NOMO-1 treated with dmso at 0.1 percent for 144 hours (cell line): ENCODE results near the gene FGA.

Source experiments
- DNase-seq: peaks from one replicate; lab custom pipeline; 2025; ENCODE audit not compliant: unreplicated experiment; lab: John Stamatoyannopoulos, UW

Gene FGA

GRCh38 chr4:154590329-154591006 lies at the start of gene FGA:
Gene FGA, minus strand, starts transcription at chr4:154590742. Its CDS starts 55 bp downstream, at chr4:154590687.
- no peak for DNase-seq

- no peak for DNase-seq
Observed at GRCh38 chr4:154634058-154634457, 43.5 kb upstream of the FGA start.

GRCh38 chr4:154631828-154632227 lies 41.3 kb upstream of the FGA start:
- no peak for DNase-seq

- no peak for DNase-seq
Observed at GRCh38 chr4:154630324-154630723, 39.8 kb upstream of the FGA start.

GRCh38 chr4:154626793-154627484 lies 36.4 kb upstream of the FGA start:
- no peak for DNase-seq

GRCh38 chr4:154625971-154626370 lies 35.4 kb upstream of the FGA start:
- DNase-seq = no peak

- no peak for DNase-seq
Observed at GRCh38 chr4:154623995-154624394, 33.5 kb upstream of the FGA start.

- DNase-seq = no peak
Observed at GRCh38 chr4:154623436-154623835, 32.9 kb upstream of the FGA start.

- DNase-seq = no peak
Observed at GRCh38 chr4:154622598-154622997, 32.1 kb upstream of the FGA start.

GRCh38 chr4:154620111-154620510 lies 29.6 kb upstream of the FGA start:
- no peak for DNase-seq

- DNase-seq = no peak
Observed at GRCh38 chr4:154618708-154619315, 28.3 kb upstream of the FGA start.

- no peak for DNase-seq
Observed at GRCh38 chr4:154617820-154618317, 27.3 kb upstream of the FGA start.

- no peak for DNase-seq
Observed at GRCh38 chr4:154616731-154617130, 26.2 kb upstream of the FGA start.

- DNase-seq = no peak
Observed at GRCh38 chr4:154616287-154616686, 25.7 kb upstream of the FGA start.

- DNase-seq = no peak
Observed at GRCh38 chr4:154615211-154615610, 24.7 kb upstream of the FGA start.

GRCh38 chr4:154614306-154614705 lies 23.8 kb upstream of the FGA start:
- no peak for DNase-seq

- DNase-seq = no peak
Observed at GRCh38 chr4:154612472-154613414, 22.2 kb upstream of the FGA start, which contains the start of gene FGG. Gene FGG, minus strand, starts transcription at chr4:154612656. Its CDS starts 47 bp downstream, at chr4:154612609.

- no peak for DNase-seq
Observed at GRCh38 chr4:154611833-154612232, 21.3 kb upstream of the FGA start.

- DNase-seq = no peak
Observed at GRCh38 chr4:154610582-154610981, 20.0 kb upstream of the FGA start.

GRCh38 chr4:154609532-154609931 lies 19.0 kb upstream of the FGA start:
- no peak for DNase-seq
